HG02798 (cell line): ENCODE results near the gene LSM12.
"Not testable (repeated sequence)": the region's sequence is repeated elsewhere in the genome, so short reads cannot be mapped to it uniquely, and the experiment has no call there.

Source experiments
- ATAC-seq: cut with Tn5 transposase; IDR thresholded peaks from one replicate; pipeline ENCODE4 v1.9.1; 2021; ENCODE audit warnings: mild to moderate bottlenecking; ENCODE audit not compliant: unreplicated experiment, poor library complexity

LSM12 gene

GRCh38 chr17:44012391-44012790 is 54.1 kb downstream of the LSM12 start:
- ATAC-seq = no peak

- ATAC-seq = no peak
Observed at GRCh38 chr17:44011876-44012275, 54.6 kb downstream of the LSM12 start.

- no peak for ATAC-seq
Observed at GRCh38 chr17:44010966-44011647, 55.4 kb downstream of the LSM12 start.

GRCh38 chr17:44008205-44008909 is 58.1 kb downstream of the LSM12 start:
- ATAC-seq = no peak

- ATAC-seq = no peak
Observed at GRCh38 chr17:44007346-44008204, 58.9 kb downstream of the LSM12 start.

- peak; percentile 74 for ATAC-seq
Observed at GRCh38 chr17:44006598-44007345, 59.7 kb downstream of the LSM12 start.

GRCh38 chr17:44006272-44006597 is 60.2 kb downstream of the LSM12 start:
- ATAC-seq = no peak

GRCh38 chr17:44005527-44006271 is 60.8 kb downstream of the LSM12 start:
- ATAC-seq = no peak

- ATAC-seq = no peak
Observed at GRCh38 chr17:44004761-44005526, 61.5 kb downstream of the LSM12 start.

- ATAC-seq = no peak
Observed at GRCh38 chr17:44004077-44004760, 62.3 kb downstream of the LSM12 start, which contains the start of gene NAGS. TSS of gene NAGS (plus strand) at chr17:44004622. CDS start at chr17:44004664, 42 bp downstream.

- ATAC-seq = no peak
Observed at GRCh38 chr17:44002141-44002848, 64.2 kb downstream of the LSM12 start.

- ATAC-seq = no peak
Observed at GRCh38 chr17:44001461-44001920, 65.0 kb downstream of the LSM12 start.

- ATAC-seq = no peak
Observed at GRCh38 chr17:44000871-44001460, 65.5 kb downstream of the LSM12 start.

- ATAC-seq = no peak
Observed at GRCh38 chr17:44000141-44000860, 66.2 kb downstream of the LSM12 start.

GRCh38 chr17:43999024-43999423 is 67.4 kb downstream of the LSM12 start:
- ATAC-seq = no peak

GRCh38 chr17:43998552-43998951 is 67.9 kb downstream of the LSM12 start:
- ATAC-seq = no peak

- ATAC-seq = not testable (repeated sequence)
Observed at GRCh38 chr17:43997180-43997579, 69.3 kb downstream of the LSM12 start.
